HepG2 (cell line): ENCODE data around the gene CSNK1E. TPM values are rescaled to one million over a fixed set of nuclear protein-coding genes. Genes with fewer than 3 reads are reported as not detected.

Experiments
- ATAC-seq: fragments of 200-7000 bp; cut with Tn5 transposase; 3 replicates; pipeline ENCODE4 v1.9.1; 2020; ENCODE audit warnings: mild to moderate bottlenecking, moderate library complexity
- BruUV-seq: library from RNA; stranded (reverse); fragments of 400-500 nt; replicated peaks from 2 replicates; lab custom pipeline; 2021; lab: Mats Ljungman, UMichigan
- CTCF ChIA-PET: fragments of 300-600 bp; formaldehyde crosslinking; extraction: SDS; loops from one replicate; lab custom pipeline; 2021; ENCODE audit warnings: low total read pairs, inconsistent platforms, low intra/inter-chr PET ratio; lab: Yijun Ruan, JAX
- POLR2A ChIA-PET: fragments of 350-600 bp; sonication (Branson Sonifier 250); formaldehyde crosslinking; loops from one replicate; lab custom pipeline; 2020; ENCODE audit warnings: antibody characterized with exemption, inconsistent platforms; lab: Yijun Ruan, JAX
- DNase-seq: peaks from one replicate; pipeline ENCODE4 v3.0.0-alpha.2; 2015; ENCODE audit warnings: low spot score
- FAIRE-seq: peaks from 3 replicates; lab custom pipeline; 2011; peaks lifted over from hg19 to GRCh38; lab: Jason Lieb, UNC
- H2AFZ ChIP-seq: one replicate; pipeline ENCODE4 v1.6.1; 2011; ENCODE audit warnings: low read length, inconsistent platforms
- H3K27ac ChIP-seq: fragments of 300-600 bp; 3 replicates; pipeline ENCODE4 v1.8.0; 2011; ENCODE audit warnings: mixed run types, mild to moderate bottlenecking, mixed read lengths, low read length, inconsistent platforms; ENCODE audit not compliant: insufficient read depth; ENCODE audit errors: extremely low read length
- H3K27me3 ChIP-seq, 2 experiments: fragments of 200-600 bp in 1 of 2; 2 replicates in 1 of 2; 3 replicates in 1 of 2; pipeline versions ENCODE4 v1.6.0 to v1.8.0; 2011; ENCODE audit warnings: low read length in 2 of 2, mild to moderate bottlenecking in 2 of 2, moderate library complexity in 2 of 2, inconsistent platforms in 1 of 2; ENCODE audit not compliant: insufficient read depth in 2 of 2, control insufficient read depth in 1 of 2
- H3K36me3 ChIP-seq, 2 experiments: fragments of 200-600 bp in 1 of 2; replicated peaks in 1 of 2; 2 replicates in 1 of 2; 3 replicates in 1 of 2; pipeline versions ENCODE4 v1.5.1 to v1.8.0; 2011; ENCODE audit warnings: low read length in 2 of 2, inconsistent platforms in 1 of 2; ENCODE audit not compliant: insufficient read depth in 2 of 2, control insufficient read depth in 1 of 2
- H3K4me1 ChIP-seq: 2 replicates; pipeline ENCODE4 v1.5.1; 2012; ENCODE audit warnings: low read length, inconsistent platforms; ENCODE audit not compliant: insufficient read depth
- H3K4me2 ChIP-seq: 2 replicates; pipeline ENCODE4 v1.6.0; 2011; ENCODE audit warnings: low read depth, low read length, inconsistent platforms
- H3K4me3 ChIP-seq, 3 experiments: fragments of 200-600 bp in 1 of 3; sonication (generic), shearing (Covaris generic) in 1 of 3; replicated peaks in 1 of 3; 2 replicates each; pipeline ENCODE4 v1.5.1; 2011 to 2016; ENCODE audit warnings: low read length in 3 of 3, inconsistent platforms in 2 of 3, low read depth in 2 of 3, mild to moderate bottlenecking in 2 of 3, control low read depth in 1 of 3, mixed read lengths in 1 of 3; ENCODE audit not compliant: insufficient read depth in 1 of 3
- H3K79me2 ChIP-seq: one replicate; pipeline ENCODE4 v1.6.1; 2011; ENCODE audit warnings: low read length, inconsistent platforms; ENCODE audit not compliant: insufficient read depth
- H3K9ac ChIP-seq: 2 replicates; pipeline ENCODE4 v1.6.0; 2011; ENCODE audit warnings: mild to moderate bottlenecking, low read depth, low read length, inconsistent platforms; ENCODE audit not compliant: insufficient read depth
- H3K9me3 ChIP-seq: 2 replicates; pipeline ENCODE4 v1.5.1; 2012; ENCODE audit warnings: mild to moderate bottlenecking, low read length
- H4K20me1 ChIP-seq: 2 replicates; pipeline ENCODE4 v1.6.0; 2011; ENCODE audit warnings: inconsistent platforms, mild to moderate bottlenecking, low read length, moderate library complexity; ENCODE audit not compliant: insufficient read depth
- CEBPB ChIP-seq: IDR thresholded peaks from 2 replicates; pipeline ENCODE4 v1.6.1; 2011; ENCODE audit warnings: low read depth, low read length, improper control_type of control experiment, borderline replicate concordance
- EHMT2 ChIP-seq: fragments of 200-600 bp; sonication (generic); IDR thresholded peaks from 2 replicates; pipeline ENCODE4 v1.7.0; 2017; ENCODE audit warnings: antibody characterized with exemption, low read depth, low read length, borderline replicate concordance
- IRX3 ChIP-seq: sonication (generic); formaldehyde crosslinking; IDR thresholded peaks from 2 replicates; pipeline ENCODE4 v1.8.1; 2023; ENCODE audit warnings: mild to moderate bottlenecking, low read depth, missing genetic modification reagents, borderline replicate concordance
- MIER2 ChIP-seq: IDR thresholded peaks from 2 replicates; pipeline ENCODE4 v1.6.1; 2016; ENCODE audit warnings: missing biosample characterization, missing genetic modification reagents
- RBAK ChIP-seq: sonication (generic); formaldehyde crosslinking; IDR thresholded peaks from 2 replicates; pipeline ENCODE4 v1.5.1; 2020; ENCODE audit warnings: mild to moderate bottlenecking, missing genetic modification reagents
- ZNF263 ChIP-seq: sonication (generic); formaldehyde crosslinking; IDR thresholded peaks from 2 replicates; pipeline ENCODE4 v1.4.0; 2020; ENCODE audit warnings: missing genetic modification reagents
- WGBS: methylation state at CpG from one replicate; pipeline ENCODE4 v1.1.6; 2017; ENCODE audit warnings: low lambda C conversion rate; 5-methylcytosine and 5-hydroxymethylcytosine counted together
- in situ Hi-C: cut with HindIII; loops from 2 replicates; pipeline ENCODE4 v1.10.0; 2017; ENCODE audit warnings: low pct_unique_long_range_greater_than_20kb; ENCODE audit not compliant: extremely low pct_ligation_motif_present
- intact Hi-C: fragments of 100-400 bp; cut with micrococcal nuclease; formaldehyde crosslinking; loops from one replicate; pipeline ENCODE4 v1.10.0; 2022; ENCODE audit not compliant: unreplicated experiment
- polyA plus RNA-seq, 8 experiments: library from polyadenylated mRNA; depleted of rRNA in 3 of 8; stranded (reverse) in 7 of 8; unstranded in 1 of 8; fragments of >200 nt; fragmentation: Illumina TruSeq in 4 of 8; extraction: Trizol in 4 of 8; gene quantifications; 2 replicates each; pipeline versions ENCODE4 v1.2.1 to v1.2.3, GENCODE V29; 2011 to 2016; ENCODE audit warnings: low read depth in 4 of 8, missing spikeins in 1 of 8, mixed read lengths in 1 of 8; ENCODE audit not compliant: insufficient read depth in 1 of 8
- total RNA-seq, 5 experiments: library from RNA; depleted of rRNA; stranded (reverse); fragments of >200 nt; fragmentation: Illumina TruSeq; extraction: Trizol; gene quantifications; 2 replicates each; pipeline ENCODE4 v1.2.3, GENCODE V29; 2016; ENCODE audit warnings: low read depth in 1 of 5
- TF ChIP-seq, protein P1 (sequence below), 2 experiments: sonication (generic) in 1 of 2; formaldehyde crosslinking in 1 of 2; IDR thresholded peaks; 2 replicates each; pipeline versions ENCODE4 v1.5.1 to v1.6.1; 2011 to 2020; ENCODE audit warnings: borderline replicate concordance in 1 of 2, low read depth in 1 of 2, low read length in 1 of 2, mild to moderate bottlenecking in 1 of 2, missing genetic modification reagents in 1 of 2, moderate library complexity in 1 of 2

Gene CSNK1E
- total and polyA plus RNA-seq, 2 of the 13 experiments (the other 11 are each of a cell fraction or from before 2014, with no cell fraction given): 34.7 to 129 TPM

GRCh38 chr22:38327396-38327795 is 10.2 kb upstream of the CSNK1E start:
- DNase-seq (no peak), ATAC-seq (peak; percentile 56), FAIRE-seq (no peak)
- in situ Hi-C loops: no loop called here
- Histone ChIP-seq H3K4me1 (no peaks in the 10 kb centered on the region), H3K9me3 (no peaks in the 10 kb centered on the region), H3K4me3 (no peak overlapping the region), H3K79me2 (no peaks in the 10 kb centered on the region), H2AFZ (no peak overlapping the region), H4K20me1 (no peaks in the 10 kb centered on the region), H3K9ac (no peak overlapping the region), H3K27ac (no peak overlapping the region), H3K36me3 (no peaks in the 10 kb centered on the region), H3K4me2 (no peak overlapping the region), H3K27me3 (peaks cover 3 to 28% of the 10 kb centered on the region in 2 experiments; a peak in 3 of 5 replicates)
- ChIA-PET CTCF (no interaction called here), POLR2A (interaction anchor here (0.8 kb wide), 1 partner anchor 10 kb away, joined by 3 read pairs; no protein-coding TSS in a partner anchor)
- no TSS peak for BruUV-seq
- 1% methylated on average over 6 of the region's 7 CpGs for WGBS
- TF ChIP-seq ZNF263 (CRISPR knock-in tag) (peak; percentile 89), RBAK (no peak)
- TF ChIP-seq, protein P1, sequence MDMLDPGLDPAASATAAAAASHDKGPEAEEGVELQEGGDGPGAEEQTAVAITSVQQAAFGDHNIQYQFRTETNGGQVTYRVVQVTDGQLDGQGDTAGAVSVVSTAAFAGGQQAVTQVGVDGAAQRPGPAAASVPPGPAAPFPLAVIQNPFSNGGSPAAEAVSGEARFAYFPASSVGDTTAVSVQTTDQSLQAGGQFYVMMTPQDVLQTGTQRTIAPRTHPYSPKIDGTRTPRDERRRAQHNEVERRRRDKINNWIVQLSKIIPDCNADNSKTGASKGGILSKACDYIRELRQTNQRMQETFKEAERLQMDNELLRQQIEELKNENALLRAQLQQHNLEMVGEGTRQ (IDR thresholded peaks at IDR 0.05; ENCODE audit: low read depth, low read length): peak; percentile 35; the same call in 1 of the 2 replicates
- TF ChIP-seq, protein P1 (CRISPR knock-in tag; IDR thresholded peaks at IDR 0.05; ENCODE audit: borderline replicate concordance): peak; percentile 48; the same call in 1 of the 2 replicates
- intact Hi-C loops: no loop called here

DNA sequence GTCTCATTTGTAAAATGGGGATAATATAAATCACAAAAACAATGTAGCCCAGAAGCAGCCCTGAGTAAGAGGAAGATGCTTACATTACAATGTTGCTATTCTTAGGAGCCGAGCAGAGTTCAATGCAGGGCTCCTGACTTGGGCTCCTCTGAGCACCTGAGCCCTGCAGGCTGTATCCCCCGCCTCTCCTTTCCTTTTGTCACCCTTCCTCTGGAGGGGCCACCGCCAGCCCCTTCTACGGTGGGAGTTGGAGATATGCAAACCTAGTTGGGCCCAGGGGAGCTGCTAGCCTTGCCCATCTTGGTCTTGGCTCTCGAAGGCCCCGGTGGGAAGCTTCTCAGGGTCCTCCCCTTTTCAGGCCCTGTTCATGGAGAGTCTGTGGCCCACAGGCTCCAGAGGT is 8.4 kb upstream of the CSNK1E start:
- in situ Hi-C loops: no loop called here
- 46% methylated on average over 4 of the region's 6 CpGs for WGBS
- BruUV-seq: no TSS peak

More for the DNA sequence above, 8.4 kb upstream of the CSNK1E start:
- no peak for DNase-seq
- ChIA-PET POLR2A (no interaction called here), CTCF (no interaction called here)
- Histone ChIP-seq H3K9ac (no peak overlapping the region), H3K4me2 (no peak overlapping the region), H2AFZ (no peak overlapping the region), H3K27ac (no peak overlapping the region), H3K4me3 (no peak overlapping the region), H3K9me3 (no peaks in the 10 kb centered on the region), H3K36me3 (no peaks in the 10 kb centered on the region), H3K27me3 (peaks cover 2 to 25% of the 10 kb centered on the region in 2 experiments; a peak in 4 of 5 replicates), H4K20me1 (no peaks in the 10 kb centered on the region), H3K79me2 (no peaks in the 10 kb centered on the region), H3K4me1 (peaks cover 8% of the 10 kb centered on the region)
- ATAC-seq: no peak
- no peak for TF ChIP-seq EHMT2
- TF ChIP-seq IRX3: no peak
- no peak for TF ChIP-seq MIER2 (CRISPR knock-in tag)
- TF ChIP-seq CEBPB: no peak
- no peak for FAIRE-seq
- intact Hi-C loops: no loop called here
